ENCODE measurements around the gene SLC38A3.

The SLC38A3 gene

DNA sequence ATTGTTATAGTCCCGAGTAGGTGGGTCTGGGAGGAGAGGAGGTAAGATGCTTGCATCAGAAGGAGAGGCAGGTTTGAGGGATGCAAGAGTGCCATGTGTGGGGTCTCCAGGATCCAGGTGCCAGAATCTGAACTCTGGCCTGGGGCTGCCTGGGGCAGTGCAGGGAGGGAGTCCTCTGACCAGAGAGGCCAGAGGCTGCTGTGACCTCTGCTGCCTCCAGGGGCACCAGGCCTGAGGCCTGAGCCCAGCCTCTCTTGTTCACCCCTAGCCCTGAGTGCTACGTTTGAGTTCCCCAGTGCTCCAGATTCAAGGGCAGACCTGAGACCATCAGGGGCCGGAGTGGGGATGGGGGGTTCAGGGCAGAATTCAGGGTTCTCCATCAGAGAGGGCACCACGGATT is 7.4 kb downstream of the SLC38A3 start:
- Histone ChIP-seq H3K9me3 (ENCODE audit: control insufficient read depth, insufficient read depth, low read length) (no peaks in the 10 kb centered on the region), H3K4me1 (ENCODE audit: control insufficient read depth, insufficient read depth, low read length) (peaks cover 15% of the 10 kb centered on the region), H3K4me3 (ENCODE audit: low read depth, low read length) (no peak overlapping the region), H3K9ac (ENCODE audit: low read depth, low read length) (no peak overlapping the region), H3K36me3 (ENCODE audit: control insufficient read depth, insufficient read depth, low read length) (no peaks in the 10 kb centered on the region), H3K27me3 (ENCODE audit: control insufficient read depth, insufficient read depth, low read length) (no peaks in the 10 kb centered on the region), H3K27ac (ENCODE audit: low read depth, low read length) (no peak overlapping the region)

DNA sequence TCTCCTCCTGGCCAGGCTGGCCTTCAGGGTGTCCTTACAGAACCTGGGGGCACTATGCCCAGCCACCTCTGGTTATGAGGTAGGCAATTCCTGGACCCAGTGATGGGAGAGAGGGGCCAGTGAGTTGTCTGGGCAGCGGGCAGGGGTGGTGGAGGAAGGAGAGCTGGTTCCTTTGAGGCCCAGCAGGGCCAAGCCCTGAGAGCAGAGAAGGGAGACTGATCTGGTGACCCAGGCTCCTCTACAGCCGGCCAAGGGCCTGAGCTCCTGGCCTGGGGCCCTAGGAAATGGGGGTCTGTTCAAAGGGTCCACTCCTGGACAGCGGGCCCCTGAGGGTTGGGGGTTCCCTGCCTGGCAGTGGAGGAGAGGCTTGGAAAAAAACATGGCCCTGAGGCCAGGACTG is 7.9 kb downstream of the SLC38A3 start:
- no peaks in the 10 kb centered on the region for H3K9me3 ChIP-seq (ENCODE audit: control insufficient read depth, insufficient read depth, low read length)
- H3K27ac ChIP-seq (ENCODE audit: low read depth, low read length): no peak overlapping the region
- H3K4me1 ChIP-seq (ENCODE audit: control insufficient read depth, insufficient read depth, low read length): peaks cover 15% of the 10 kb centered on the region
- H3K4me3 ChIP-seq (ENCODE audit: low read depth, low read length): no peak overlapping the region
- H3K27me3 ChIP-seq (ENCODE audit: control insufficient read depth, insufficient read depth, low read length): no peaks in the 10 kb centered on the region
- no peaks in the 10 kb centered on the region for H3K36me3 ChIP-seq (ENCODE audit: control insufficient read depth, insufficient read depth, low read length)
- H3K9ac ChIP-seq (ENCODE audit: low read depth, low read length): no peak overlapping the region

GRCh38 chr3:50213373-50213772 is 8.3 kb downstream of the SLC38A3 start:
- Histone ChIP-seq H3K27ac (ENCODE audit: low read depth, low read length) (no peak overlapping the region), H3K36me3 (ENCODE audit: control insufficient read depth, insufficient read depth, low read length) (no peaks in the 10 kb centered on the region), H3K4me3 (ENCODE audit: low read depth, low read length) (no peak overlapping the region), H3K9ac (ENCODE audit: low read depth, low read length) (no peak overlapping the region), H3K4me1 (ENCODE audit: control insufficient read depth, insufficient read depth, low read length) (peaks cover 15% of the 10 kb centered on the region), H3K9me3 (ENCODE audit: control insufficient read depth, insufficient read depth, low read length) (no peaks in the 10 kb centered on the region), H3K27me3 (ENCODE audit: control insufficient read depth, insufficient read depth, low read length) (no peaks in the 10 kb centered on the region)

DNA sequence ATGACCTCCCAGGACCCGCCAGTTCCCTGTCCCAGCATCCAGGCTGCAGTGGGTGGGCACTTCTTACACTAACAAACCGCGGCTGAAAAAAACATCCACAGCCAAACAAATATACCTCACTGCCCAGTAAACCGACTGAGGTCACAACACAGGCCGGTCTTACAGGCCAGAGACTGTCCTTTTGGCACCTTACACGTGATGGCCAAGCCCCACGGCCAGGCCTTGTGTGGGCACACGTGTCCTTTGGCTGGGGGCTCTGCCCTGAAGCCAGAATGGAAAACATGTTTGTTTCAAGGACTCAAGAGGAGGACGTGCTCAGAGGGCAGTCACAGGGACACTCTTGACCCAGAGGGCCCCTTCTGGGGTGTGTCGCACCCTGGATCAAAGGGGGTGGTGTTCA is 9.8 kb downstream of the SLC38A3 start:
- Histone ChIP-seq H3K36me3 (ENCODE audit: control insufficient read depth, insufficient read depth, low read length) (no peaks in the 10 kb centered on the region), H3K4me1 (ENCODE audit: control insufficient read depth, insufficient read depth, low read length) (peaks cover 14% of the 10 kb centered on the region), H3K9ac (ENCODE audit: low read depth, low read length) (no peak overlapping the region), H3K4me3 (ENCODE audit: low read depth, low read length) (no peak overlapping the region), H3K9me3 (ENCODE audit: control insufficient read depth, insufficient read depth, low read length) (no peaks in the 10 kb centered on the region), H3K27me3 (ENCODE audit: control insufficient read depth, insufficient read depth, low read length) (no peaks in the 10 kb centered on the region), H3K27ac (ENCODE audit: low read depth, low read length) (no peak overlapping the region)

- no peaks in the 10 kb centered on the region for H3K9me3 ChIP-seq (ENCODE audit: control insufficient read depth, insufficient read depth, low read length)
- H3K4me3 ChIP-seq (ENCODE audit: low read depth, low read length): no peak overlapping the region
- H3K4me1 ChIP-seq (ENCODE audit: control insufficient read depth, insufficient read depth, low read length): peaks cover 7% of the 10 kb centered on the region
- no peak overlapping the region for H3K9ac ChIP-seq (ENCODE audit: low read depth, low read length)
- no peaks in the 10 kb centered on the region for H3K27me3 ChIP-seq (ENCODE audit: control insufficient read depth, insufficient read depth, low read length)
- no peaks in the 10 kb centered on the region for H3K36me3 ChIP-seq (ENCODE audit: control insufficient read depth, insufficient read depth, low read length)
- no peak overlapping the region for H3K27ac ChIP-seq (ENCODE audit: low read depth, low read length)
Measured at GRCh38 chr3:50215529-50215928, 10.5 kb downstream of the SLC38A3 start.

GRCh38 chr3:50217681-50218080 is 12.6 kb downstream of the SLC38A3 start:
- H3K9ac ChIP-seq (ENCODE audit: low read depth, low read length): no peak overlapping the region
- no peaks in the 10 kb centered on the region for H3K9me3 ChIP-seq (ENCODE audit: control insufficient read depth, insufficient read depth, low read length)
- no peaks in the 10 kb centered on the region for H3K27me3 ChIP-seq (ENCODE audit: control insufficient read depth, insufficient read depth, low read length)
- H3K27ac ChIP-seq (ENCODE audit: low read depth, low read length): no peak overlapping the region
- no peaks in the 10 kb centered on the region for H3K36me3 ChIP-seq (ENCODE audit: control insufficient read depth, insufficient read depth, low read length)
- H3K4me3 ChIP-seq (ENCODE audit: low read depth, low read length): no peak overlapping the region
- no peaks in the 10 kb centered on the region; the same call in 1 of the 2 replicates for H3K4me1 ChIP-seq (ENCODE audit: control insufficient read depth, insufficient read depth, low read length)

DNA sequence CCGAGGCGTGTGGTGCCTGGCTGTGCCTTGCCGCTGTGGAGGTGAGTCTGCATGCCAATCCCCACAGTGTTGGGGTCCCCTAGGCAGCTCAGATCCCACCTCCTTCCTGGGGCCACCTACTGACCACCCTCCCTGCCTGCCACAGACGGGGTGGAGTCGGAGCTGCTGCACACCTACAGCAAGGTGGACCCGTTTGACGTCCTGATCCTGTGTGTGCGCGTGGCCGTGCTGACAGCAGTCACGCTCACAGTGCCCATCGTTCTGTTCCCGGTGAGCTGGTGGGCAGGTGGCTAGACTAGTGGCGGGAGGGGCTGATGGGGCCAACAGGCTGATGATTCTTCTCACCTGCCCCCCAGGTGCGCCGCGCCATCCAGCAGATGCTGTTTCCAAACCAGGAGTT is 13.4 kb downstream of the SLC38A3 start:
- Histone ChIP-seq H3K36me3 (ENCODE audit: control insufficient read depth, insufficient read depth, low read length) (no peaks in the 10 kb centered on the region), H3K9me3 (ENCODE audit: control insufficient read depth, insufficient read depth, low read length) (no peaks in the 10 kb centered on the region), H3K27ac (ENCODE audit: low read depth, low read length) (no peak overlapping the region), H3K27me3 (ENCODE audit: control insufficient read depth, insufficient read depth, low read length) (no peaks in the 10 kb centered on the region), H3K4me3 (ENCODE audit: low read depth, low read length) (no peak overlapping the region), H3K4me1 (ENCODE audit: control insufficient read depth, insufficient read depth, low read length) (no peaks in the 10 kb centered on the region; the same call in 1 of the 2 replicates), H3K9ac (ENCODE audit: low read depth, low read length) (no peak overlapping the region)

- Histone ChIP-seq H3K27me3 (ENCODE audit: control insufficient read depth, insufficient read depth, low read length) (no peaks in the 10 kb centered on the region), H3K27ac (ENCODE audit: low read depth, low read length) (no peak overlapping the region), H3K9me3 (ENCODE audit: control insufficient read depth, insufficient read depth, low read length) (no peaks in the 10 kb centered on the region), H3K36me3 (ENCODE audit: control insufficient read depth, insufficient read depth, low read length) (no peaks in the 10 kb centered on the region), H3K4me3 (ENCODE audit: low read depth, low read length) (no peak overlapping the region), H3K9ac (ENCODE audit: low read depth, low read length) (no peak overlapping the region), H3K4me1 (ENCODE audit: control insufficient read depth, insufficient read depth, low read length) (no peaks in the 10 kb centered on the region; the same call in 1 of the 2 replicates)
Measured at GRCh38 chr3:50219285-50219684, 14.2 kb downstream of the SLC38A3 start.

DNA sequence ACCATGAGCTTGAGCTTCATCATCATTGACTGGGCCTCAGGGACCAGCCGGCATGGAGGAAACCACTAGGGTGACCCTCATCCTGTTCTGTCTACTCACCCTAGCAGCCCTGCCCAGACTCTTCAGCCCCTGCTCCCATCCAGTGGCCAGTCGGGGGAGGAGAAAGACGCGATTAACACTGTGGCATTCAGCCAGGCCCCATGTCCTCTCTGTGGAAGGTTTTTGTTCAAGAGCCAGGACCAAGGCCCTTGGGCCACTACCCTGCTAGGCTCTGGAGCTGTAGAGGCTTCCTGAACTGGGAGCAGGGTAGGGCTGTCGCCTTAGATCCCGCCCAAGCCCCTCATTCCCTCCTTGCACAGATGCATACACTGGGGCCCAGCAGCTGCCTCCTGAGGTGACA is 15.0 kb downstream of the SLC38A3 start:
- H3K4me3 ChIP-seq (ENCODE audit: low read depth, low read length): no peak overlapping the region
- H3K27ac ChIP-seq (ENCODE audit: low read depth, low read length): no peak overlapping the region
- no peaks in the 10 kb centered on the region; the same call in 1 of the 2 replicates for H3K4me1 ChIP-seq (ENCODE audit: control insufficient read depth, insufficient read depth, low read length)
- no peak overlapping the region for H3K9ac ChIP-seq (ENCODE audit: low read depth, low read length)
- no peaks in the 10 kb centered on the region for H3K9me3 ChIP-seq (ENCODE audit: control insufficient read depth, insufficient read depth, low read length)
- no peaks in the 10 kb centered on the region for H3K36me3 ChIP-seq (ENCODE audit: control insufficient read depth, insufficient read depth, low read length)
- no peaks in the 10 kb centered on the region for H3K27me3 ChIP-seq (ENCODE audit: control insufficient read depth, insufficient read depth, low read length)

GRCh38 chr3:50221051-50221410 is 16.0 kb downstream of the SLC38A3 start:
- no peak overlapping the region for H3K9ac ChIP-seq (ENCODE audit: low read depth, low read length)
- H3K27ac ChIP-seq (ENCODE audit: low read depth, low read length): no peak overlapping the region
- no peaks in the 10 kb centered on the region; the same call in 1 of the 2 replicates for H3K27me3 ChIP-seq (ENCODE audit: control insufficient read depth, insufficient read depth, low read length)
- H3K4me3 ChIP-seq (ENCODE audit: low read depth, low read length): no peak overlapping the region
- H3K36me3 ChIP-seq (ENCODE audit: control insufficient read depth, insufficient read depth, low read length): no peaks in the 10 kb centered on the region
- H3K9me3 ChIP-seq (ENCODE audit: control insufficient read depth, insufficient read depth, low read length): no peaks in the 10 kb centered on the region
- no peaks in the 10 kb centered on the region; the same call in 1 of the 2 replicates for H3K4me1 ChIP-seq (ENCODE audit: control insufficient read depth, insufficient read depth, low read length)

- Histone ChIP-seq H3K4me3 (ENCODE audit: low read depth, low read length) (no peak overlapping the region), H3K36me3 (ENCODE audit: control insufficient read depth, insufficient read depth, low read length) (no peaks in the 10 kb centered on the region), H3K9ac (ENCODE audit: low read depth, low read length) (no peak overlapping the region), H3K4me1 (ENCODE audit: control insufficient read depth, insufficient read depth, low read length) (no peaks in the 10 kb centered on the region; the same call in 1 of the 2 replicates), H3K9me3 (ENCODE audit: control insufficient read depth, insufficient read depth, low read length) (no peaks in the 10 kb centered on the region), H3K27me3 (ENCODE audit: control insufficient read depth, insufficient read depth, low read length) (no peaks in the 10 kb centered on the region; the same call in 1 of the 2 replicates), H3K27ac (ENCODE audit: low read depth, low read length) (no peak overlapping the region)
Measured at GRCh38 chr3:50221411-50222168, 16.5 kb downstream of the SLC38A3 start.

Measured in HUES48 (cell line).